Right cardiac atrium (tissue), 5 donors: ENCODE results near the gene BRD4. TPM values are rescaled to one million over a fixed set of nuclear protein-coding genes. Genes with fewer than 3 reads are reported as not detected.

Experiments
- ATAC-seq, 2 donors: fragments of 200-7000 bp; cut with Tn5 transposase; one replicate each; pipeline versions ENCODE4 v1.8.0 to v1.9.1; 2020; ENCODE audit warnings: moderate library complexity in 2 of 2, mild to moderate bottlenecking in 1 of 2
- DNase-seq, 3 donors: peaks; one replicate each; pipeline ENCODE4 v3.0.0-alpha.2; 2020
- H3K27ac ChIP-seq: one replicate; pipeline ENCODE4 v1.5.1; 2013; ENCODE audit warnings: mild to moderate bottlenecking, low read length, control low read depth, moderate library complexity
- H3K27me3 ChIP-seq: one replicate; pipeline ENCODE4 v1.6.1; 2013; ENCODE audit not compliant: control insufficient read depth, insufficient read depth
- H3K4me1 ChIP-seq: one replicate; pipeline ENCODE4 v1.6.1; 2013; ENCODE audit warnings: low read length; ENCODE audit not compliant: control insufficient read depth, insufficient read depth
- H3K4me3 ChIP-seq: one replicate; pipeline ENCODE4 v1.5.1; 2013; ENCODE audit warnings: low read length, control low read depth
- H3K9me3 ChIP-seq: one replicate; pipeline ENCODE4 v1.6.1; 2013; ENCODE audit warnings: low read length; ENCODE audit not compliant: control insufficient read depth
- WGBS: extraction: QIAGEN DNeasy Blood & Tissue Kit; methylation state at CpG from one replicate; pipeline ENCODE4 v1.1.7; 2013; 5-methylcytosine and 5-hydroxymethylcytosine counted together
- intact Hi-C, 4 donors: fragments of 100-400 bp; cut with DNase I; formaldehyde crosslinking; loops; one replicate each; pipeline versions ENCODE4 v1.11.0 to v1.14.0; 2022 to 2023
- polyA plus RNA-seq: library from polyadenylated mRNA; stranded (reverse); fragments of 200-250 nt; gene quantifications from one replicate; pipeline ENCODE4 v1.2.3, GENCODE V29; 2013
- total RNA-seq, 4 donors: library from RNA; stranded (reverse); fragmentation: NEBNext Ultra II Directional; extraction: Animal tissue kit (Norgen Biotek cat#: 25700); gene quantifications; one replicate each; pipeline ENCODE4 v1.2.1, GENCODE V29; 2021
- donor health status: healthy with polysubstance abuse.
- donor health status: DM: no; HTN: yes; CAD: no.
- donor health status: DM: no; HTN: no; CAD: no.
- donor health status: DM: no; HTN: yes; CAD: no; lungs with severe emphysema.
- donor health status: DM: yes; HTN: yes; CAD: no.

Gene BRD4
- total and polyA plus RNA-seq, 5 donors, result 29.6 to 62.8 (median 56.6) TPM

GRCh38 chr19:15218501-15218900, 113.8 kb downstream of the BRD4 start:
- no peaks in the 10 kb centered on the region for H3K4me1 ChIP-seq
- 79% methylated on average over 7 of the region's 7 CpGs for WGBS
- intact Hi-C loops, result no loop called here

GRCh38 chr19:15216363-15216762, 116.0 kb downstream of the BRD4 start:
- 91% methylated on average over 7 of the region's 7 CpGs for WGBS
- Histone ChIP-seq H3K4me1 (no peaks in the 10 kb centered on the region), H3K27me3 (no peaks in the 10 kb centered on the region), H3K4me3 (no peak overlapping the region), H3K9me3 (no peaks in the 10 kb centered on the region), H3K27ac (no peak overlapping the region)
- intact Hi-C loops, result no loop called here
- DNase-seq, result no peak
- ATAC-seq, result no peak

More at GRCh38 chr19:15218501-15218900, 113.8 kb downstream of the BRD4 start:
- ATAC-seq, result no peak
- no peak overlapping the region for H3K4me3 ChIP-seq
- no peak overlapping the region for H3K27ac ChIP-seq
- no peaks in the 10 kb centered on the region for H3K27me3 ChIP-seq
- H3K9me3 ChIP-seq, result no peaks in the 10 kb centered on the region
- no peak for DNase-seq

GRCh38 chr19:15213715-15214381, 118.5 kb downstream of the BRD4 start:
- H3K9me3 ChIP-seq, result no peaks in the 10 kb centered on the region
- H3K27me3 ChIP-seq, result no peaks in the 10 kb centered on the region
- peak; percentile 49 to 61 for ATAC-seq
- DNase-seq, result peak; percentile 74 to 95 (median 88)
- H3K4me1 ChIP-seq, result no peaks in the 10 kb centered on the region
- WGBS, result 37% methylated on average over 15 of the region's 15 CpGs
- no peak overlapping the region for H3K4me3 ChIP-seq
- H3K27ac ChIP-seq, result no peak overlapping the region
- intact Hi-C loops, result no loop called here

- WGBS, result 93% methylated on average over 12 of the region's 12 CpGs
- Histone ChIP-seq H3K27ac (no peak overlapping the region), H3K27me3 (no peaks in the 10 kb centered on the region), H3K4me1 (no peaks in the 10 kb centered on the region), H3K9me3 (no peaks in the 10 kb centered on the region), H3K4me3 (no peak overlapping the region)
- ATAC-seq (no peak), DNase-seq (no peak)
- intact Hi-C loops, result no loop called here
These were observed 119.6 kb downstream of the BRD4 start for GRCh38 chr19:15212711-15213110.

GRCh38 chr19:15210323-15210781, 122.0 kb downstream of the BRD4 start:
- H3K4me3 ChIP-seq, result no peak overlapping the region
- H3K27me3 ChIP-seq, result no peaks in the 10 kb centered on the region
- intact Hi-C loops, result no loop called here
- 58% methylated on average over 5 of the region's 5 CpGs for WGBS
- peak overlapping the region; percentile 59 for H3K27ac ChIP-seq
- ATAC-seq (peak; percentile 64 to 86), DNase-seq (peak; percentile 57 to 72 (median 64))
- H3K4me1 ChIP-seq, result no peaks in the 10 kb centered on the region
- no peaks in the 10 kb centered on the region for H3K9me3 ChIP-seq

- H3K27ac ChIP-seq, result no peak overlapping the region
- 92% methylated on average over 18 of the region's 18 CpGs for WGBS
- no peaks in the 10 kb centered on the region for H3K27me3 ChIP-seq
- DNase-seq (no peak), ATAC-seq (no peak)
- H3K9me3 ChIP-seq, result no peaks in the 10 kb centered on the region
- intact Hi-C loops, result no loop called here
- H3K4me1 ChIP-seq, result no peaks in the 10 kb centered on the region
- H3K4me3 ChIP-seq, result no peak overlapping the region
These were observed 130.8 kb downstream of the BRD4 start for GRCh38 chr19:15201374-15202023.

- Histone ChIP-seq H3K4me1 (no peaks in the 10 kb centered on the region), H3K27ac (peak within 1 kb of the TSS; percentile 70), H3K27me3 (no peaks in the 10 kb centered on the region), H3K4me3 (peak within 1 kb of the TSS; percentile 78), H3K9me3 (no peaks in the 10 kb centered on the region)
- WGBS, result 2% methylated on average over 74 of the region's 74 CpGs
- DNase-seq (peak in 2 of 3 donors; percentile 70 to 73), ATAC-seq (peak; percentile 9 to 12)
- intact Hi-C loops, result no loop called here
These were observed 131.6 kb downstream of the BRD4 start, which contains the start of gene NOTCH3 for GRCh38 chr19:15200553-15201364. Gene NOTCH3, minus strand, starts transcription at chr19:15200995. Its CDS starts 90 bp downstream, at chr19:15200905.

GRCh38 chr19:15199661-15200552, 132.4 kb downstream of the BRD4 start:
- 5% methylated on average over 77 of the region's 82 CpGs for WGBS
- DNase-seq (peak in 2 of 3 donors; percentile 67 to 78), ATAC-seq (peak; percentile 6 to 12)
- Histone ChIP-seq H3K4me1 (no peaks in the 10 kb centered on the region), H3K27ac (peak overlapping the region; percentile 70), H3K27me3 (no peaks in the 10 kb centered on the region), H3K9me3 (no peaks in the 10 kb centered on the region), H3K4me3 (peak overlapping the region; percentile 78)
- intact Hi-C loops, result no loop called here

GRCh38 chr19:15198951-15199660, 133.2 kb downstream of the BRD4 start:
- H3K9me3 ChIP-seq, result no peaks in the 10 kb centered on the region
- intact Hi-C loops, result no loop called here
- no peaks in the 10 kb centered on the region for H3K27me3 ChIP-seq
- ATAC-seq (no peak), DNase-seq (no peak)
- no peak overlapping the region for H3K27ac ChIP-seq
- peak overlapping the region; percentile 78 for H3K4me3 ChIP-seq
- 70% methylated on average over 15 of the region's 15 CpGs for WGBS
- H3K4me1 ChIP-seq, result no peaks in the 10 kb centered on the region

GRCh38 chr19:15197942-15198341, 134.4 kb downstream of the BRD4 start:
- Histone ChIP-seq H3K4me3 (no peak overlapping the region), H3K4me1 (no peaks in the 10 kb centered on the region), H3K9me3 (no peaks in the 10 kb centered on the region), H3K27me3 (no peaks in the 10 kb centered on the region), H3K27ac (no peak overlapping the region)
- ATAC-seq, result no peak
- 34% methylated on average over 8 of the region's 8 CpGs for WGBS
- DNase-seq, result peak in 2 of 3 donors; percentile 59 to 70
- intact Hi-C loops, result no loop called here
